Body of pancreas (tissue), 4 donors: ENCODE results near the gene ASRGL1.

Experiments used
- POLR2A ChIP-seq, 3 donors: fragments of 450-650 bp; IDR thresholded peaks; one replicate each; pipeline ENCODE4 v1.6.1; 2016; ENCODE audit warnings: antibody characterized with exemption in 3 of 3, mild to moderate bottlenecking in 2 of 3
- TF ChIP-seq, protein P1 (sequence below), 7 experiments: fragments of 450-650 bp in 4 of 7; fragments of 200-600 bp in 3 of 7; sonication (generic) in 3 of 7; IDR thresholded peaks; one replicate each; pipeline ENCODE4 v1.5.1; 2016 to 2019; ENCODE audit warnings: antibody characterized with exemption in 7 of 7

DNA sequence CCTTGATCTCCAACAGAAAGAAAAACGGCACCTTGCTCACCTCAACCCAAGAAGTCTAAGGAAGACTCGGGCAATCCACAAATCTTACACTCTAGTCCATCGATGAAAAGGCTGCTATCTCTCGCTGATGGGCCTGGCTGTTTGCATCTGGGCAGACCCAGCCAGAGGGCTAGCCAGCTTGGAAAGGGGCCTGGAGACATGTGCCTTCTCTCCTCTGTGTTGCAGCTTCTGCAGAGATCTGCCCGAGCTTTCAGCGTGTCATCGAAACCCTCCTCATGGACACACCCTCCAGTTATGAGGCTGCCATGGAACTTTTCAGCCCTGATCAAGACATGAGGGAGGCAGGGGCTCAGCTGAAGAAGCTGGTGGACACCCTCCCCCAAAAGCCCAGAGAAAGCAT is 84.7 kb downstream of the ASRGL1 start:
- TF ChIP-seq POLR2A (IDR thresholded peaks at IDR 0.05), result no peak
- TF ChIP-seq, protein P1, sequence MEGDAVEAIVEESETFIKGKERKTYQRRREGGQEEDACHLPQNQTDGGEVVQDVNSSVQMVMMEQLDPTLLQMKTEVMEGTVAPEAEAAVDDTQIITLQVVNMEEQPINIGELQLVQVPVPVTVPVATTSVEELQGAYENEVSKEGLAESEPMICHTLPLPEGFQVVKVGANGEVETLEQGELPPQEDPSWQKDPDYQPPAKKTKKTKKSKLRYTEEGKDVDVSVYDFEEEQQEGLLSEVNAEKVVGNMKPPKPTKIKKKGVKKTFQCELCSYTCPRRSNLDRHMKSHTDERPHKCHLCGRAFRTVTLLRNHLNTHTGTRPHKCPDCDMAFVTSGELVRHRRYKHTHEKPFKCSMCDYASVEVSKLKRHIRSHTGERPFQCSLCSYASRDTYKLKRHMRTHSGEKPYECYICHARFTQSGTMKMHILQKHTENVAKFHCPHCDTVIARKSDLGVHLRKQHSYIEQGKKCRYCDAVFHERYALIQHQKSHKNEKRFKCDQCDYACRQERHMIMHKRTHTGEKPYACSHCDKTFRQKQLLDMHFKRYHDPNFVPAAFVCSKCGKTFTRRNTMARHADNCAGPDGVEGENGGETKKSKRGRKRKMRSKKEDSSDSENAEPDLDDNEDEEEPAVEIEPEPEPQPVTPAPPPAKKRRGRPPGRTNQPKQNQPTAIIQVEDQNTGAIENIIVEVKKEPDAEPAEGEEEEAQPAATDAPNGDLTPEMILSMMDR (IDR thresholded peaks at IDR 0.05), result no peak
